Adrenal gland (tissue), 5 donors: Measurements from ENCODE around the gene HAUS7.

Experiments
- CTCF ChIP-seq, 6 experiments: fragments of 450-650 bp in 4 of 6; fragments of 200-600 bp in 2 of 6; sonication (generic) in 1 of 6; IDR thresholded peaks; 1 replicate in 5 of 6; 2 replicates in 1 of 6; pipeline versions ENCODE4 v1.5.1 to v1.8.0; 2016 to 2021; ENCODE audit warnings: antibody characterized with exemption in 6 of 6, mild to moderate bottlenecking in 2 of 6, moderate library complexity in 1 of 6
- POLR2A ChIP-seq, 2 donors: fragments of 450-650 bp; IDR thresholded peaks; one replicate each; pipeline ENCODE4 v1.6.1; 2017; ENCODE audit warnings: antibody characterized with exemption in 2 of 2, mild to moderate bottlenecking in 2 of 2, moderate library complexity in 1 of 2
- donor health status: DM: no; HTN: no; CAD: no.

- no peak for TF ChIP-seq CTCF (IDR thresholded peaks at IDR 0.05)
- no peak for TF ChIP-seq POLR2A (IDR thresholded peaks at IDR 0.05)
These were observed 10.4 kb downstream of the HAUS7 start for GRCh38 chrX:153459986-153460385.
